ENCODE measurements around the gene CCDC40. TPM values are rescaled to one million over a fixed set of nuclear protein-coding genes. Genes with fewer than 3 reads are reported as not detected.

CCDC40 gene
- total and polyA plus RNA-seq, 2 of the 13 experiments (the other 11 are each of a cell fraction or from before 2014, with no cell fraction given) = 4.1 to 5.5 TPM

DNA sequence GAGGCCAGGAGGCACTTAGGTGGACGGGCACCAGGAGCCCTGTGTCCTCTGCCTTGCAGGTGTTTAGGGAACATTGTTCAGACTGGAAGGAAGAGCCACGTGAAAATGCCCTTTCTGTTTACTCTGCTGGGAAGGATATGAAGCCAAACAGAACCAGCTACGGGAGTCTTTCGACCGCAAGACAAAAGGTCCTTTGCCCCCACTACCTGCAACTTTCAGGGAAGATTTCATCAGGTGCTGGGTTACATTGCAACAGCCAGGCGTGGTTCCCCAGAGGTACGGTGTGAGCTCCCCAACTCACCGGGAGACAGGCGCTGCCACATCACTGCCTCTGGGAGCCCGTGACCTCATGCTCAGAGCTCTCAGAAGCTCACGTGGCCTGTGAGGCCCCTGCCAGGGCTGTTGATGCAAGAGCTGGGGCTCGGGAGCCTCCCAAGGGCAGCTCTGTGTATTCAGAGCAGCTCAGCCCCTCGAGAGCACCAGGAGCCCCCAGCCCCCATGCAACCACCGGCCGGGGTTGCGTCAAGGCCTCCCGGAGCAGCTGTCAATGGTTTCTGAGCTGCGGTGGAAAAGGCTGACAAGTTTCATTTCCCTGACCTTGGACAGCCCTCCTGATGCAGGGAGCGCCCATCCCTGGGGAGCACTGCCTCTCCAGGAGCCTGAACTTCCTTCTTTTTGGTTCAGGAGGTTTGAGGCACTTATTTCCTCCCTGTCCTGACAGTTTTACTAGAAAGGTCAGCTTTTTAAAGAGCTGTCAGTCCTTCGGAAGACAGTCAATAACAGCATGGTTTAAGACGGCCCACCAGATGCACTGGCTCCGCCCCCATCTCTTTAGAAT, 42.8 kb upstream of the CCDC40 start (continued):
- TF ChIP-seq RFXANK (CRISPR knock-in tag; IDR thresholded peaks at IDR 0.05) (no peak; the same call in 1 of the 2 replicates), ZNF775 (CRISPR knock-in tag; IDR thresholded peaks at IDR 0.05; ENCODE audit: borderline replicate concordance) (peak; percentile 38; the same call in 1 of the 2 replicates), FOXO1 (CRISPR knock-in tag; IDR thresholded peaks at IDR 0.05) (peak; percentile 98), TAF15 (IDR thresholded peaks at IDR 0.05; ENCODE audit: low read depth, low read length, poor library complexity, severe bottlenecking) (peak; percentile 37), TGIF2 (CRISPR knock-in tag; IDR thresholded peaks at IDR 0.05) (peak; percentile 99), TOPORS (CRISPR knock-in tag; IDR thresholded peaks at IDR 0.05) (peak; percentile 96), TBL1XR1 (IDR thresholded peaks at IDR 0.05; ENCODE audit: borderline replicate concordance, low read length, partially characterized antibody) (peak; percentile 91), THYN1 (CRISPR knock-in tag; IDR thresholded peaks at IDR 0.05; ENCODE audit: borderline replicate concordance, low read depth) (no peak), ZNF761 (CRISPR knock-in tag; conservative IDR thresholded peaks at IDR 0.05) (peak; percentile 95; the same call in 1 of the 2 replicates), ADNP (CRISPR knock-in tag; IDR thresholded peaks at IDR 0.05) (no peak), ZNF841 (CRISPR knock-in tag; IDR thresholded peaks at IDR 0.05; ENCODE audit: borderline replicate concordance) (no peak), MYC (CRISPR knock-in tag; IDR thresholded peaks at IDR 0.05; ENCODE audit: borderline replicate concordance) (peak; percentile 99), ZNF468 (CRISPR knock-in tag; IDR thresholded peaks at IDR 0.05) (0 out of 2 replicates have a peak, but pooled peaks have one; percentile 61), ZNF703 (CRISPR knock-in tag; IDR thresholded peaks at IDR 0.05; ENCODE audit: borderline replicate concordance) (peak; percentile 99; the same call in 1 of the 2 replicates), DPF2 (CRISPR knock-in tag; IDR thresholded peaks at IDR 0.05; ENCODE audit: borderline replicate concordance, low read depth) (peak; percentile 91; the same call in 1 of the 2 replicates), FOXK2 (IDR thresholded peaks at IDR 0.05) (peak; percentile 73; the same call in 1 of the 2 replicates), ZNF30 (CRISPR knock-in tag; IDR thresholded peaks at IDR 0.05) (peak; percentile 58; the same call in 1 of the 2 replicates), ZNF891 (CRISPR knock-in tag; IDR thresholded peaks at IDR 0.05) (peak; percentile 91), ZNF589 (CRISPR knock-in tag; conservative IDR thresholded peaks at IDR 0.05) (0 out of 2 replicates have a peak, but pooled peaks have one; percentile 46), ATRX (CRISPR knock-in tag; IDR thresholded peaks at IDR 0.05; ENCODE audit: borderline replicate concordance) (no peak)
- TF ChIP-seq, protein P1, sequence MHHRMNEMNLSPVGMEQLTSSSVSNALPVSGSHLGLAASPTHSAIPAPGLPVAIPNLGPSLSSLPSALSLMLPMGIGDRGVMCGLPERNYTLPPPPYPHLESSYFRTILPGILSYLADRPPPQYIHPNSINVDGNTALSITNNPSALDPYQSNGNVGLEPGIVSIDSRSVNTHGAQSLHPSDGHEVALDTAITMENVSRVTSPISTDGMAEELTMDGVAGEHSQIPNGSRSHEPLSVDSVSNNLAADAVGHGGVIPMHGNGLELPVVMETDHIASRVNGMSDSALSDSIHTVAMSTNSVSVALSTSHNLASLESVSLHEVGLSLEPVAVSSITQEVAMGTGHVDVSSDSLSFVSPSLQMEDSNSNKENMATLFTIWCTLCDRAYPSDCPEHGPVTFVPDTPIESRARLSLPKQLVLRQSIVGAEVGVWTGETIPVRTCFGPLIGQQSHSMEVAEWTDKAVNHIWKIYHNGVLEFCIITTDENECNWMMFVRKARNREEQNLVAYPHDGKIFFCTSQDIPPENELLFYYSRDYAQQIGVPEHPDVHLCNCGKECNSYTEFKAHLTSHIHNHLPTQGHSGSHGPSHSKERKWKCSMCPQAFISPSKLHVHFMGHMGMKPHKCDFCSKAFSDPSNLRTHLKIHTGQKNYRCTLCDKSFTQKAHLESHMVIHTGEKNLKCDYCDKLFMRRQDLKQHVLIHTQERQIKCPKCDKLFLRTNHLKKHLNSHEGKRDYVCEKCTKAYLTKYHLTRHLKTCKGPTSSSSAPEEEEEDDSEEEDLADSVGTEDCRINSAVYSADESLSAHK (CRISPR knock-in tag; IDR thresholded peaks at IDR 0.05; ENCODE audit: borderline replicate concordance) = no peak; the same call in 1 of the 2 replicates
- TF ChIP-seq, protein P2, sequence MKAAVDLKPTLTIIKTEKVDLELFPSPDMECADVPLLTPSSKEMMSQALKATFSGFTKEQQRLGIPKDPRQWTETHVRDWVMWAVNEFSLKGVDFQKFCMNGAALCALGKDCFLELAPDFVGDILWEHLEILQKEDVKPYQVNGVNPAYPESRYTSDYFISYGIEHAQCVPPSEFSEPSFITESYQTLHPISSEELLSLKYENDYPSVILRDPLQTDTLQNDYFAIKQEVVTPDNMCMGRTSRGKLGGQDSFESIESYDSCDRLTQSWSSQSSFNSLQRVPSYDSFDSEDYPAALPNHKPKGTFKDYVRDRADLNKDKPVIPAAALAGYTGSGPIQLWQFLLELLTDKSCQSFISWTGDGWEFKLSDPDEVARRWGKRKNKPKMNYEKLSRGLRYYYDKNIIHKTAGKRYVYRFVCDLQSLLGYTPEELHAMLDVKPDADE (CRISPR knock-in tag; IDR thresholded peaks at IDR 0.05) = peak; percentile 60; the same call in 1 of the 2 replicates
- TF ChIP-seq, protein P3, sequence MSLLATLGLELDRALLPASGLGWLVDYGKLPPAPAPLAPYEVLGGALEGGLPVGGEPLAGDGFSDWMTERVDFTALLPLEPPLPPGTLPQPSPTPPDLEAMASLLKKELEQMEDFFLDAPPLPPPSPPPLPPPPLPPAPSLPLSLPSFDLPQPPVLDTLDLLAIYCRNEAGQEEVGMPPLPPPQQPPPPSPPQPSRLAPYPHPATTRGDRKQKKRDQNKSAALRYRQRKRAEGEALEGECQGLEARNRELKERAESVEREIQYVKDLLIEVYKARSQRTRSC (CRISPR knock-in tag; IDR thresholded peaks at IDR 0.05; ENCODE audit: low read depth) = 0 out of 2 replicates have a peak, but pooled peaks have one; percentile 42
- TF ChIP-seq, protein P4, sequence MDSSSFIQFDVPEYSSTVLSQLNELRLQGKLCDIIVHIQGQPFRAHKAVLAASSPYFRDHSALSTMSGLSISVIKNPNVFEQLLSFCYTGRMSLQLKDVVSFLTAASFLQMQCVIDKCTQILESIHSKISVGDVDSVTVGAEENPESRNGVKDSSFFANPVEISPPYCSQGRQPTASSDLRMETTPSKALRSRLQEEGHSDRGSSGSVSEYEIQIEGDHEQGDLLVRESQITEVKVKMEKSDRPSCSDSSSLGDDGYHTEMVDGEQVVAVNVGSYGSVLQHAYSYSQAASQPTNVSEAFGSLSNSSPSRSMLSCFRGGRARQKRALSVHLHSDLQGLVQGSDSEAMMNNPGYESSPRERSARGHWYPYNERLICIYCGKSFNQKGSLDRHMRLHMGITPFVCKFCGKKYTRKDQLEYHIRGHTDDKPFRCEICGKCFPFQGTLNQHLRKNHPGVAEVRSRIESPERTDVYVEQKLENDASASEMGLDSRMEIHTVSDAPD (CRISPR knock-in tag; IDR thresholded peaks at IDR 0.05) = peak; percentile 90
